Neural progenitor cell (in vitro differentiated cells): ENCODE results near the gene PNMA8C. TPM values are rescaled to one million over a fixed set of nuclear protein-coding genes. Genes with fewer than 3 reads are reported as not detected.
"Not testable (repeated sequence)": the region's sequence is repeated elsewhere in the genome, so short reads cannot be mapped to it uniquely, and the experiment has no call there.

ENCODE experiments used
- DNase-seq: peaks from one replicate; pipeline ENCODE4 v3.0.0-alpha.2; 2016; ENCODE audit warnings: low spot score
- H2AFZ ChIP-seq: fragments of 200-600 bp; sonication (generic); replicated peaks from 2 replicates; pipeline ENCODE4 v1.6.1; 2016; ENCODE audit warnings: antibody characterized with exemption
- H3F3A ChIP-seq: fragments of 200-600 bp; sonication (generic); 2 replicates; pipeline ENCODE4 v1.6.1; 2016; ENCODE audit warnings: antibody characterized with exemption, low read depth
- H3K27ac ChIP-seq: fragments of 200-600 bp; sonication (generic); 2 replicates; pipeline ENCODE4 v1.5.1; 2016; ENCODE audit warnings: mild to moderate bottlenecking
- H3K27me3 ChIP-seq: fragments of 200-600 bp; sonication (generic); 2 replicates; pipeline ENCODE4 v1.6.1; 2016; ENCODE audit warnings: mild to moderate bottlenecking, moderate library complexity
- H3K36me3 ChIP-seq: fragments of 200-600 bp; sonication (generic); 2 replicates; pipeline ENCODE4 v1.5.1; 2016
- H3K4me1 ChIP-seq: fragments of 200-600 bp; sonication (generic); 2 replicates; pipeline ENCODE4 v1.6.1; 2016; ENCODE audit warnings: mixed run types
- H3K4me2 ChIP-seq: fragments of 200-600 bp; sonication (generic); 2 replicates; pipeline ENCODE4 v1.6.1; 2016
- H3K4me3 ChIP-seq: fragments of 200-600 bp; sonication (generic); 2 replicates; pipeline ENCODE4 v1.5.1; 2016
- H3K79me2 ChIP-seq: fragments of 200-600 bp; sonication (generic); 2 replicates; pipeline ENCODE4 v1.6.1; 2016; ENCODE audit warnings: low read depth
- H3K9ac ChIP-seq: fragments of 200-600 bp; sonication (generic); 2 replicates; pipeline ENCODE4 v1.6.1; 2016
- H3K9me3 ChIP-seq: fragments of 200-600 bp; sonication (generic); 2 replicates; pipeline ENCODE4 v1.5.1; 2016; ENCODE audit warnings: low read depth
- H4K20me1 ChIP-seq: fragments of 200-600 bp; sonication (generic); 2 replicates; pipeline ENCODE4 v1.6.1; 2016; ENCODE audit warnings: low read depth
- H3K27ac Mint-ChIP-seq: 3 replicates; pipeline ENCODE4 v1.8.0; 2021; ENCODE audit warnings: mixed read lengths
- H3K27me3 Mint-ChIP-seq: 2 replicates; pipeline ENCODE4 v1.8.0; 2022; ENCODE audit warnings: low read depth, mild to moderate bottlenecking, inconsistent platforms, moderate library complexity, mixed read lengths; ENCODE audit not compliant: insufficient read depth
- H3K36me3 Mint-ChIP-seq: 3 replicates; pipeline ENCODE4 v1.8.0; 2021; ENCODE audit warnings: mixed read lengths
- H3K4me1 Mint-ChIP-seq: 3 replicates; pipeline ENCODE4 v1.8.0; 2021; ENCODE audit warnings: mixed read lengths
- H3K4me3 Mint-ChIP-seq: 3 replicates; pipeline ENCODE4 v1.8.0; 2021; ENCODE audit warnings: mild to moderate bottlenecking, moderate library complexity, mixed read lengths
- H3K9me3 Mint-ChIP-seq: 3 replicates; pipeline ENCODE4 v1.8.0; 2020; ENCODE audit warnings: mixed read lengths
- EZH2 ChIP-seq: fragments of 200-600 bp; sonication (generic); IDR thresholded peaks from 2 replicates; pipeline ENCODE4 v1.6.1; 2017; ENCODE audit warnings: antibody characterized with exemption, mild to moderate bottlenecking, moderate library complexity
- EZH2phosphoT487 ChIP-seq: fragments of 200-600 bp; sonication (generic); IDR thresholded peaks from 2 replicates; pipeline ENCODE4 v1.6.1; 2017; ENCODE audit warnings: antibody characterized with exemption
- total RNA-seq: library from RNA; depleted of rRNA; stranded (reverse); fragments of >200 nt; gene quantifications from 2 replicates; pipeline ENCODE4 v1.2.3, GENCODE V29; 2015; ENCODE audit warnings: low replicate concordance
- TF ChIP-seq, protein P1 (sequence below): fragments of 200-600 bp; sonication (generic); IDR thresholded peaks from 2 replicates; pipeline ENCODE4 v1.5.1; 2017; ENCODE audit warnings: antibody characterized with exemption, mild to moderate bottlenecking

PNMA8C gene
- total RNA-seq, 1 donor from 2014 or later = 0.58 TPM

DNA sequence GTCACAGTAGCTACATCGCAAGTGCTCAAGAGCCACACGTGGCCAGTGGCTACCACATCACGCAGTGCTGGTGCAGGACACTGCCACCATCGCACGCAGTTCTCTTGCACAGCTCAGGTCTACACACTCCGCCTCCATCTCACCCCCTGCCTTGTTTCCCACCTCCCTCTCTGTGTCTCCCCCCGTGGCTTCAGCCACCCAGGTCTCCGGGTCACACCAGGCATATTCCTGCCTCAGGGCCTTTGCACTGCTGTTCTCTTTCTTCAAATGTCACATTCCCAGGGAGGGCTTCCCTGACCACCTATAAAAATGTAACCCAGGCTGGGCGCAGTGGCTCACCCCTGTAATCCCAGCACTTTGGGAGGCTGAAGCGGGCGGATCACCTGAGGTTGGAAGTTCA is 26.0 kb downstream of the PNMA8C start:
- no peak overlapping the region for H3K27ac ChIP-seq
- Mint-ChIP-seq H3K4me1 (peaks cover 38% of the 10 kb centered on the region), H3K36me3 (no peaks in the 10 kb centered on the region), H3K9me3 (no peaks in the 10 kb centered on the region), H3K27ac (no peak overlapping the region), H3K27me3 (peaks cover 16% of the 10 kb centered on the region), H3K4me3 (peak overlapping the region; percentile 60)
- no peak overlapping the region for H3K4me3 ChIP-seq
- no peak overlapping the region for H3K9ac ChIP-seq
- no peaks in the 10 kb centered on the region for H4K20me1 ChIP-seq
- H3K36me3 ChIP-seq = no peaks in the 10 kb centered on the region
- H3K9me3 ChIP-seq = no peaks in the 10 kb centered on the region
- peaks cover 14% of the 10 kb centered on the region for H3K4me1 ChIP-seq
- no peak overlapping the region for H3K4me2 ChIP-seq
- no peak for DNase-seq
- H3F3A ChIP-seq = peaks cover 35% of the 10 kb centered on the region
- H3K79me2 ChIP-seq = no peaks in the 10 kb centered on the region
- TF ChIP-seq EZH2 (no peak), EZH2phosphoT487 (no peak)
- TF ChIP-seq, protein P1, sequence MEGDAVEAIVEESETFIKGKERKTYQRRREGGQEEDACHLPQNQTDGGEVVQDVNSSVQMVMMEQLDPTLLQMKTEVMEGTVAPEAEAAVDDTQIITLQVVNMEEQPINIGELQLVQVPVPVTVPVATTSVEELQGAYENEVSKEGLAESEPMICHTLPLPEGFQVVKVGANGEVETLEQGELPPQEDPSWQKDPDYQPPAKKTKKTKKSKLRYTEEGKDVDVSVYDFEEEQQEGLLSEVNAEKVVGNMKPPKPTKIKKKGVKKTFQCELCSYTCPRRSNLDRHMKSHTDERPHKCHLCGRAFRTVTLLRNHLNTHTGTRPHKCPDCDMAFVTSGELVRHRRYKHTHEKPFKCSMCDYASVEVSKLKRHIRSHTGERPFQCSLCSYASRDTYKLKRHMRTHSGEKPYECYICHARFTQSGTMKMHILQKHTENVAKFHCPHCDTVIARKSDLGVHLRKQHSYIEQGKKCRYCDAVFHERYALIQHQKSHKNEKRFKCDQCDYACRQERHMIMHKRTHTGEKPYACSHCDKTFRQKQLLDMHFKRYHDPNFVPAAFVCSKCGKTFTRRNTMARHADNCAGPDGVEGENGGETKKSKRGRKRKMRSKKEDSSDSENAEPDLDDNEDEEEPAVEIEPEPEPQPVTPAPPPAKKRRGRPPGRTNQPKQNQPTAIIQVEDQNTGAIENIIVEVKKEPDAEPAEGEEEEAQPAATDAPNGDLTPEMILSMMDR = no peak
- peaks cover 54% of the 10 kb centered on the region for H3K27me3 ChIP-seq
- no peak overlapping the region for H2AFZ ChIP-seq

GRCh38 chr19:46397801-46398479 is 30.8 kb downstream of the PNMA8C start:
- not testable (repeated sequence) for H3K4me3 Mint-ChIP-seq, H3K9ac ChIP-seq, H3K27me3 Mint-ChIP-seq, H3K79me2 ChIP-seq, H3K4me3 ChIP-seq, H4K20me1 ChIP-seq, H3K36me3 ChIP-seq, H3K27ac ChIP-seq, H3K4me2 ChIP-seq, H2AFZ ChIP-seq, H3K9me3 Mint-ChIP-seq, H3K4me1 ChIP-seq, H3K36me3 Mint-ChIP-seq, H3K9me3 ChIP-seq, H3K27me3 ChIP-seq, H3K27ac Mint-ChIP-seq, DNase-seq
- H3K4me1 Mint-ChIP-seq = peaks cover 12% of the 10 kb centered on the region
- peaks cover 17% of the 10 kb centered on the region for H3F3A ChIP-seq

- Mint-ChIP-seq H3K4me1 (peaks cover 11% of the 10 kb centered on the region), H3K27me3 (peaks cover 2% of the 10 kb centered on the region), H3K27ac (no peak overlapping the region), H3K9me3 (peaks cover 4% of the 10 kb centered on the region), H3K4me3 (no peak overlapping the region), H3K36me3 (peaks cover 5% of the 10 kb centered on the region)
- no peaks in the 10 kb centered on the region for H4K20me1 ChIP-seq
- TF ChIP-seq EZH2 = no peak
- no peak for TF ChIP-seq EZH2phosphoT487
- TF ChIP-seq, protein P1 = no peak
- H3K4me3 ChIP-seq = no peak overlapping the region
- no peaks in the 10 kb centered on the region for H3K9me3 ChIP-seq
- H3K36me3 ChIP-seq = no peaks in the 10 kb centered on the region
- no peak for DNase-seq
- H3F3A ChIP-seq = peaks cover 18% of the 10 kb centered on the region
- no peak overlapping the region for H3K27ac ChIP-seq
- H3K4me2 ChIP-seq = no peak overlapping the region
- H3K9ac ChIP-seq = no peak overlapping the region
- no peaks in the 10 kb centered on the region for H3K79me2 ChIP-seq
- no peaks in the 10 kb centered on the region for H3K27me3 ChIP-seq
- no peaks in the 10 kb centered on the region for H3K4me1 ChIP-seq
- no peak overlapping the region for H2AFZ ChIP-seq
These were observed 34.3 kb downstream of the PNMA8C start for GRCh38 chr19:46394402-46394797.
